ENCODE results near the gene HERC4. TPM values are rescaled to one million over a fixed set of nuclear protein-coding genes. Genes with fewer than 3 reads are reported as not detected.

The HERC4 gene
- total RNA-seq, 1 experiment from 2014 or later = 39.4 TPM

DNA sequence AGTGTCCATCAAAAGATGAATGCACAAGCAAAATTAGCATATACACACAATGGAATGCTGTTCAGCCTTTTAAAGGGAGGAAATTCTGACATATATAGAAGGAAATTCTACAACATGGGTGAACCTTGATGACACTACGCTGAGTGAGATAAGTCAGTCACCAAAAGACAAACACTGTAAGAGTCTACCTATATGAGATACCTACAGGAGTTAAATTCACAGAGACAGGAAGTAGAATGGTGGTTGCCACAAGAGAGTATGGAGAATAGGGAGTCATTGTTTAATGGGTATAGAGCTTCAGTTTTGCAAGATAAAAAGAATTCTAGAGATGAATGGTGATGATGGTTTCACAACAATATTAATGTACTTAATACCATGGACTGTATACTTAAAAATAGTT lies 51.8 kb downstream of the HERC4 start:
- Mint-ChIP-seq H3K9me3 (no peaks in the 10 kb centered on the region; the same call in 1 of the 2 replicates), H3K36me3 (peaks cover 36% of the 10 kb centered on the region), H3K27ac (no peak overlapping the region), H3K27me3 (ENCODE audit: low read depth) (no peaks in the 10 kb centered on the region), H3K4me1 (no peaks in the 10 kb centered on the region), H3K4me3 (no peak overlapping the region)
- no peak for DNase-seq (ENCODE audit: low spot score)
- ChIA-PET CTCF (no interaction called here), POLR2A (no interaction called here)
- no peak for ATAC-seq
- TF ChIP-seq, protein P1, sequence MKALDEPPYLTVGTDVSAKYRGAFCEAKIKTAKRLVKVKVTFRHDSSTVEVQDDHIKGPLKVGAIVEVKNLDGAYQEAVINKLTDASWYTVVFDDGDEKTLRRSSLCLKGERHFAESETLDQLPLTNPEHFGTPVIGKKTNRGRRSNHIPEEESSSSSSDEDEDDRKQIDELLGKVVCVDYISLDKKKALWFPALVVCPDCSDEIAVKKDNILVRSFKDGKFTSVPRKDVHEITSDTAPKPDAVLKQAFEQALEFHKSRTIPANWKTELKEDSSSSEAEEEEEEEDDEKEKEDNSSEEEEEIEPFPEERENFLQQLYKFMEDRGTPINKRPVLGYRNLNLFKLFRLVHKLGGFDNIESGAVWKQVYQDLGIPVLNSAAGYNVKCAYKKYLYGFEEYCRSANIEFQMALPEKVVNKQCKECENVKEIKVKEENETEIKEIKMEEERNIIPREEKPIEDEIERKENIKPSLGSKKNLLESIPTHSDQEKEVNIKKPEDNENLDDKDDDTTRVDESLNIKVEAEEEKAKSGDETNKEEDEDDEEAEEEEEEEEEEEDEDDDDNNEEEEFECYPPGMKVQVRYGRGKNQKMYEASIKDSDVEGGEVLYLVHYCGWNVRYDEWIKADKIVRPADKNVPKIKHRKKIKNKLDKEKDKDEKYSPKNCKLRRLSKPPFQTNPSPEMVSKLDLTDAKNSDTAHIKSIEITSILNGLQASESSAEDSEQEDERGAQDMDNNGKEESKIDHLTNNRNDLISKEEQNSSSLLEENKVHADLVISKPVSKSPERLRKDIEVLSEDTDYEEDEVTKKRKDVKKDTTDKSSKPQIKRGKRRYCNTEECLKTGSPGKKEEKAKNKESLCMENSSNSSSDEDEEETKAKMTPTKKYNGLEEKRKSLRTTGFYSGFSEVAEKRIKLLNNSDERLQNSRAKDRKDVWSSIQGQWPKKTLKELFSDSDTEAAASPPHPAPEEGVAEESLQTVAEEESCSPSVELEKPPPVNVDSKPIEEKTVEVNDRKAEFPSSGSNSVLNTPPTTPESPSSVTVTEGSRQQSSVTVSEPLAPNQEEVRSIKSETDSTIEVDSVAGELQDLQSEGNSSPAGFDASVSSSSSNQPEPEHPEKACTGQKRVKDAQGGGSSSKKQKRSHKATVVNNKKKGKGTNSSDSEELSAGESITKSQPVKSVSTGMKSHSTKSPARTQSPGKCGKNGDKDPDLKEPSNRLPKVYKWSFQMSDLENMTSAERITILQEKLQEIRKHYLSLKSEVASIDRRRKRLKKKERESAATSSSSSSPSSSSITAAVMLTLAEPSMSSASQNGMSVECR (CRISPR knock-in tag; IDR thresholded peaks at IDR 0.05; ENCODE audit: borderline replicate concordance) = no peak
- TF ChIP-seq, protein P2, sequence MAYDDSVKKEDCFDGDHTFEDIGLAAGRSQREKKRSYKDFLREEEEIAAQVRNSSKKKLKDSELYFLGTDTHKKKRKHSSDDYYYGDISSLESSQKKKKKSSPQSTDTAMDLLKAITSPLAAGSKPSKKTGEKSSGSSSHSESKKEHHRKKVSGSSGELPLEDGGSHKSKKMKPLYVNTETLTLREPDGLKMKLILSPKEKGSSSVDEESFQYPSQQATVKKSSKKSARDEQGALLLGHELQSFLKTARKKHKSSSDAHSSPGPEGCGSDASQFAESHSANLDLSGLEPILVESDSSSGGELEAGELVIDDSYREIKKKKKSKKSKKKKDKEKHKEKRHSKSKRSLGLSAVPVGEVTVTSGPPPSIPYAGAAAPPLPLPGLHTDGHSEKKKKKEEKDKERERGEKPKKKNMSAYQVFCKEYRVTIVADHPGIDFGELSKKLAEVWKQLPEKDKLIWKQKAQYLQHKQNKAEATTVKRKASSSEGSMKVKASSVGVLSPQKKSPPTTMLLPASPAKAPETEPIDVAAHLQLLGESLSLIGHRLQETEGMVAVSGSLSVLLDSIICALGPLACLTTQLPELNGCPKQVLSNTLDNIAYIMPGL (CRISPR knock-in tag; IDR thresholded peaks at IDR 0.05) = no peak
- TF ChIP-seq ESRRA (CRISPR knock-in tag; IDR thresholded peaks at IDR 0.05; ENCODE audit: borderline replicate concordance) (no peak), GTF2I (CRISPR knock-in tag; conservative IDR thresholded peaks at IDR 0.05) (no peak), GABPB1 (CRISPR knock-in tag; IDR thresholded peaks at IDR 0.05) (no peak), ZNF671 (CRISPR knock-in tag; IDR thresholded peaks at IDR 0.05) (no peak), HMGA2 (CRISPR knock-in tag; IDR thresholded peaks at IDR 0.05) (no peak), NR3C1 (CRISPR knock-in tag; conservative IDR thresholded peaks at IDR 0.05; ENCODE audit: low read depth) (no peak), SP1 (CRISPR knock-in tag; conservative IDR thresholded peaks at IDR 0.05) (no peak)
- TF ChIP-seq, protein P3, sequence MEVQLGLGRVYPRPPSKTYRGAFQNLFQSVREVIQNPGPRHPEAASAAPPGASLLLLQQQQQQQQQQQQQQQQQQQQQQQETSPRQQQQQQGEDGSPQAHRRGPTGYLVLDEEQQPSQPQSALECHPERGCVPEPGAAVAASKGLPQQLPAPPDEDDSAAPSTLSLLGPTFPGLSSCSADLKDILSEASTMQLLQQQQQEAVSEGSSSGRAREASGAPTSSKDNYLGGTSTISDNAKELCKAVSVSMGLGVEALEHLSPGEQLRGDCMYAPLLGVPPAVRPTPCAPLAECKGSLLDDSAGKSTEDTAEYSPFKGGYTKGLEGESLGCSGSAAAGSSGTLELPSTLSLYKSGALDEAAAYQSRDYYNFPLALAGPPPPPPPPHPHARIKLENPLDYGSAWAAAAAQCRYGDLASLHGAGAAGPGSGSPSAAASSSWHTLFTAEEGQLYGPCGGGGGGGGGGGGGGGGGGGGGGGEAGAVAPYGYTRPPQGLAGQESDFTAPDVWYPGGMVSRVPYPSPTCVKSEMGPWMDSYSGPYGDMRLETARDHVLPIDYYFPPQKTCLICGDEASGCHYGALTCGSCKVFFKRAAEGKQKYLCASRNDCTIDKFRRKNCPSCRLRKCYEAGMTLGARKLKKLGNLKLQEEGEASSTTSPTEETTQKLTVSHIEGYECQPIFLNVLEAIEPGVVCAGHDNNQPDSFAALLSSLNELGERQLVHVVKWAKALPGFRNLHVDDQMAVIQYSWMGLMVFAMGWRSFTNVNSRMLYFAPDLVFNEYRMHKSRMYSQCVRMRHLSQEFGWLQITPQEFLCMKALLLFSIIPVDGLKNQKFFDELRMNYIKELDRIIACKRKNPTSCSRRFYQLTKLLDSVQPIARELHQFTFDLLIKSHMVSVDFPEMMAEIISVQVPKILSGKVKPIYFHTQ (CRISPR knock-in tag; IDR thresholded peaks at IDR 0.05) = no peak
- TF ChIP-seq, protein P4, sequence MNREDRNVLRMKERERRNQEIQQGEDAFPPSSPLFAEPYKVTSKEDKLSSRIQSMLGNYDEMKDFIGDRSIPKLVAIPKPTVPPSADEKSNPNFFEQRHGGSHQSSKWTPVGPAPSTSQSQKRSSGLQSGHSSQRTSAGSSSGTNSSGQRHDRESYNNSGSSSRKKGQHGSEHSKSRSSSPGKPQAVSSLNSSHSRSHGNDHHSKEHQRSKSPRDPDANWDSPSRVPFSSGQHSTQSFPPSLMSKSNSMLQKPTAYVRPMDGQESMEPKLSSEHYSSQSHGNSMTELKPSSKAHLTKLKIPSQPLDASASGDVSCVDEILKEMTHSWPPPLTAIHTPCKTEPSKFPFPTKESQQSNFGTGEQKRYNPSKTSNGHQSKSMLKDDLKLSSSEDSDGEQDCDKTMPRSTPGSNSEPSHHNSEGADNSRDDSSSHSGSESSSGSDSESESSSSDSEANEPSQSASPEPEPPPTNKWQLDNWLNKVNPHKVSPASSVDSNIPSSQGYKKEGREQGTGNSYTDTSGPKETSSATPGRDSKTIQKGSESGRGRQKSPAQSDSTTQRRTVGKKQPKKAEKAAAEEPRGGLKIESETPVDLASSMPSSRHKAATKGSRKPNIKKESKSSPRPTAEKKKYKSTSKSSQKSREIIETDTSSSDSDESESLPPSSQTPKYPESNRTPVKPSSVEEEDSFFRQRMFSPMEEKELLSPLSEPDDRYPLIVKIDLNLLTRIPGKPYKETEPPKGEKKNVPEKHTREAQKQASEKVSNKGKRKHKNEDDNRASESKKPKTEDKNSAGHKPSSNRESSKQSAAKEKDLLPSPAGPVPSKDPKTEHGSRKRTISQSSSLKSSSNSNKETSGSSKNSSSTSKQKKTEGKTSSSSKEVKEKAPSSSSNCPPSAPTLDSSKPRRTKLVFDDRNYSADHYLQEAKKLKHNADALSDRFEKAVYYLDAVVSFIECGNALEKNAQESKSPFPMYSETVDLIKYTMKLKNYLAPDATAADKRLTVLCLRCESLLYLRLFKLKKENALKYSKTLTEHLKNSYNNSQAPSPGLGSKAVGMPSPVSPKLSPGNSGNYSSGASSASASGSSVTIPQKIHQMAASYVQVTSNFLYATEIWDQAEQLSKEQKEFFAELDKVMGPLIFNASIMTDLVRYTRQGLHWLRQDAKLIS (CRISPR knock-in tag; IDR thresholded peaks at IDR 0.05; ENCODE audit: borderline replicate concordance) = no peak
- TF ChIP-seq, protein P5, sequence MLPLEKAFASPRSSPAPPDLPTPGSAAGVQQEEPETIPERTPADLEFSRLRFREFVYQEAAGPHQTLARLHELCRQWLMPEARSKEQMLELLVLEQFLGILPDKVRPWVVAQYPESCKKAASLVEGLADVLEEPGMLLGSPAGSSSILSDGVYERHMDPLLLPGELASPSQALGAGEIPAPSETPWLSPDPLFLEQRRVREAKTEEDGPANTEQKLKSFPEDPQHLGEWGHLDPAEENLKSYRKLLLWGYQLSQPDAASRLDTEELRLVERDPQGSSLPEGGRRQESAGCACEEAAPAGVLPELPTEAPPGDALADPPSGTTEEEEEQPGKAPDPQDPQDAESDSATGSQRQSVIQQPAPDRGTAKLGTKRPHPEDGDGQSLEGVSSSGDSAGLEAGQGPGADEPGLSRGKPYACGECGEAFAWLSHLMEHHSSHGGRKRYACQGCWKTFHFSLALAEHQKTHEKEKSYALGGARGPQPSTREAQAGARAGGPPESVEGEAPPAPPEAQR (CRISPR knock-in tag; IDR thresholded peaks at IDR 0.05) = no peak
- TF ChIP-seq, protein P6, sequence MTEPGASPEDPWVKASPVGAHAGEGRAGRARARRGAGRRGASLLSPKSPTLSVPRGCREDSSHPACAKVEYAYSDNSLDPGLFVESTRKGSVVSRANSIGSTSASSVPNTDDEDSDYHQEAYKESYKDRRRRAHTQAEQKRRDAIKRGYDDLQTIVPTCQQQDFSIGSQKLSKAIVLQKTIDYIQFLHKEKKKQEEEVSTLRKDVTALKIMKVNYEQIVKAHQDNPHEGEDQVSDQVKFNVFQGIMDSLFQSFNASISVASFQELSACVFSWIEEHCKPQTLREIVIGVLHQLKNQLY (CRISPR knock-in tag; IDR thresholded peaks at IDR 0.05) = no peak
- TF ChIP-seq, protein P7, sequence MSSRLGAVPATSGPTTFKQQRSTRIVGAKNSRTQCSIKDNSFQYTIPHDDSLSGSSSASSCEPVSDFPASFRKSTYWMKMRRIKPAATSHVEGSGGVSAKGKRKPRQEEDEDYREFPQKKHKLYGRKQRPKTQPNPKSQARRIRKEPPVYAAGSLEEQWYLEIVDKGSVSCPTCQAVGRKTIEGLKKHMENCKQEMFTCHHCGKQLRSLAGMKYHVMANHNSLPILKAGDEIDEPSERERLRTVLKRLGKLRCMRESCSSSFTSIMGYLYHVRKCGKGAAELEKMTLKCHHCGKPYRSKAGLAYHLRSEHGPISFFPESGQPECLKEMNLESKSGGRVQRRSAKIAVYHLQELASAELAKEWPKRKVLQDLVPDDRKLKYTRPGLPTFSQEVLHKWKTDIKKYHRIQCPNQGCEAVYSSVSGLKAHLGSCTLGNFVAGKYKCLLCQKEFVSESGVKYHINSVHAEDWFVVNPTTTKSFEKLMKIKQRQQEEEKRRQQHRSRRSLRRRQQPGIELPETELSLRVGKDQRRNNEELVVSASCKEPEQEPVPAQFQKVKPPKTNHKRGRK (CRISPR knock-in tag; IDR thresholded peaks at IDR 0.05; ENCODE audit: borderline replicate concordance) = no peak
- TF ChIP-seq, protein P8, sequence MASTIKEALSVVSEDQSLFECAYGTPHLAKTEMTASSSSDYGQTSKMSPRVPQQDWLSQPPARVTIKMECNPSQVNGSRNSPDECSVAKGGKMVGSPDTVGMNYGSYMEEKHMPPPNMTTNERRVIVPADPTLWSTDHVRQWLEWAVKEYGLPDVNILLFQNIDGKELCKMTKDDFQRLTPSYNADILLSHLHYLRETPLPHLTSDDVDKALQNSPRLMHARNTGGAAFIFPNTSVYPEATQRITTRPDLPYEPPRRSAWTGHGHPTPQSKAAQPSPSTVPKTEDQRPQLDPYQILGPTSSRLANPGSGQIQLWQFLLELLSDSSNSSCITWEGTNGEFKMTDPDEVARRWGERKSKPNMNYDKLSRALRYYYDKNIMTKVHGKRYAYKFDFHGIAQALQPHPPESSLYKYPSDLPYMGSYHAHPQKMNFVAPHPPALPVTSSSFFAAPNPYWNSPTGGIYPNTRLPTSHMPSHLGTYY (CRISPR knock-in tag; IDR thresholded peaks at IDR 0.05) = no peak
- TF ChIP-seq, protein P9, sequence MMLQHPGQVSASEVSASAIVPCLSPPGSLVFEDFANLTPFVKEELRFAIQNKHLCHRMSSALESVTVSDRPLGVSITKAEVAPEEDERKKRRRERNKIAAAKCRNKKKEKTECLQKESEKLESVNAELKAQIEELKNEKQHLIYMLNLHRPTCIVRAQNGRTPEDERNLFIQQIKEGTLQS (CRISPR knock-in tag; conservative IDR thresholded peaks at IDR 0.05) = no peak
- TF ChIP-seq, protein P10, sequence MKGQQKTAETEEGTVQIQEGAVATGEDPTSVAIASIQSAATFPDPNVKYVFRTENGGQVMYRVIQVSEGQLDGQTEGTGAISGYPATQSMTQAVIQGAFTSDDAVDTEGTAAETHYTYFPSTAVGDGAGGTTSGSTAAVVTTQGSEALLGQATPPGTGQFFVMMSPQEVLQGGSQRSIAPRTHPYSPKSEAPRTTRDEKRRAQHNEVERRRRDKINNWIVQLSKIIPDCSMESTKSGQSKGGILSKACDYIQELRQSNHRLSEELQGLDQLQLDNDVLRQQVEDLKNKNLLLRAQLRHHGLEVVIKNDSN (CRISPR knock-in tag; IDR thresholded peaks at IDR 0.05) = no peak

Data from WTC11 (cell line).